IgD-negative memory B cell (primary cell): Measurements from ENCODE around the gene ATP6V0B. TPM values are rescaled to one million over a fixed set of nuclear protein-coding genes. Genes with fewer than 3 reads are reported as not detected.
A peak's percentile ranks its signal among the peaks of the same experiment; 100 is the strongest.

Source experiments
- H3K27ac Mint-ChIP-seq, 3 donors: one replicate each; pipeline ENCODE4 v1.8.0; 2020 to 2022; ENCODE audit warnings: mild to moderate bottlenecking in 3 of 3, mixed read lengths in 3 of 3, moderate library complexity in 1 of 3
- H3K27me3 Mint-ChIP-seq: one replicate; pipeline ENCODE4 v1.8.0; 2021; ENCODE audit warnings: mixed read lengths
- H3K36me3 Mint-ChIP-seq: one replicate; pipeline ENCODE4 v1.8.0; 2020; ENCODE audit warnings: mild to moderate bottlenecking, mixed read lengths
- H3K4me1 Mint-ChIP-seq, 3 donors: one replicate each; pipeline ENCODE4 v1.8.0; 2020 to 2022; ENCODE audit warnings: mixed read lengths in 3 of 3, mild to moderate bottlenecking in 1 of 3
- H3K4me3 Mint-ChIP-seq, 4 donors: one replicate each; pipeline ENCODE4 v1.8.0; 2020 to 2022; ENCODE audit warnings: mild to moderate bottlenecking in 4 of 4, mixed read lengths in 4 of 4, moderate library complexity in 3 of 4
- H3K9me3 Mint-ChIP-seq, 3 donors: one replicate each; pipeline ENCODE4 v1.8.0; 2020 to 2021; ENCODE audit warnings: mixed read lengths in 3 of 3, mild to moderate bottlenecking in 1 of 3
- polyA plus RNA-seq: library from polyadenylated mRNA; unstranded; fragments of 300-500 nt; fragmentation: Illumina TruSeq; gene quantifications from one replicate; pipeline ENCODE4 v1.2.3, GENCODE V29; 2021

ATP6V0B gene
- polyA plus RNA-seq, 1 donor from 2014 or later = 261 TPM

DNA sequence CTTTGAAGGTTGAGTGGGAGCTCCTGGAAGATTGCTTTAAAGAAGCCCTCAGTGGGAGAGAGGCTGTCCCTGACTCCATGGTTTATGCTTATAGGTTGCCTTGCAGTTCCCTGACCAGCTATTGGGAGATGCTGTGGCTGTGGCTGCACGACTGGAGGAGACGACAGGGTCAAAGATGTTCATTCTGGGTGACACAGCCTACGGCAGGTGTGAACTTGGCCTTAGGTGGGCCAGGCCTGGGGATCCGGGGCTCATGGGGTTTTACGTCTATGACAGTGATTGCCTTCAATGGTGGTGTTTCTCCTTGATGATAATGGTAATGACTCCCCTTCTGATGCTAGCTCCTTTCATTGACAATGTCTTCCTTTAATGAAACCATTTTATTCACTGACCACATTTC, 4.3 kb upstream of the ATP6V0B start:
- Mint-ChIP-seq H3K27me3 (no peaks in the 10 kb centered on the region), H3K36me3 (peaks cover 2% of the 10 kb centered on the region), H3K27ac (peak overlapping the region in 2 of 3 donors; percentile 40 to 63), H3K4me1 (peaks cover 15 to 16% (median 16%) of the 10 kb centered on the region in 3 donors), H3K9me3 (peaks cover 0 to 2% (median 0%) of the 10 kb centered on the region in 3 donors), H3K4me3 (peak overlapping the region; percentile 93 to 99 (median 96))

DNA sequence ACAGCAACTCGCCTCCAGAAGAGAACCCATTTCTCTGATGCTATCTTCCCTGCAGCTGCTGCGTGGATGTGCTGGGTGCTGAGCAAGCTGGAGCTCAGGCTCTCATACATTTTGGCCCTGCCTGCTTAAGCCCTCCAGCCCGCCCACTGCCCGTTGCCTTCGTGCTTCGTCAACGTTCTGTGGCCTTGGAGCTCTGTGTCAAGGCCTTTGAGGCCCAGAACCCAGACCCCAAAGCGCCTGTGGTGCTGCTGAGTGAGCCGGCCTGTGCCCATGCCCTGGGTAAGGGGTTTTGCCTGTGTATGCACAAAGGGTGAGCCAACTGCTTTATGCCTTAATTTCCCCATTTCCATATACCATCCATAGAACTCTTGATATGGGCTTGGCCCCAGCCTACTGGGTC, 3.8 kb upstream of the ATP6V0B start:
- Mint-ChIP-seq H3K27ac (peak overlapping the region in 1 of 3 donors; percentile 40), H3K36me3 (peaks cover 2% of the 10 kb centered on the region), H3K4me1 (peaks cover 15 to 18% (median 18%) of the 10 kb centered on the region in 3 donors), H3K4me3 (peak overlapping the region; percentile 55 to 98 (median 94)), H3K27me3 (no peaks in the 10 kb centered on the region), H3K9me3 (peaks cover 0 to 2% (median 0%) of the 10 kb centered on the region in 3 donors)

DNA sequence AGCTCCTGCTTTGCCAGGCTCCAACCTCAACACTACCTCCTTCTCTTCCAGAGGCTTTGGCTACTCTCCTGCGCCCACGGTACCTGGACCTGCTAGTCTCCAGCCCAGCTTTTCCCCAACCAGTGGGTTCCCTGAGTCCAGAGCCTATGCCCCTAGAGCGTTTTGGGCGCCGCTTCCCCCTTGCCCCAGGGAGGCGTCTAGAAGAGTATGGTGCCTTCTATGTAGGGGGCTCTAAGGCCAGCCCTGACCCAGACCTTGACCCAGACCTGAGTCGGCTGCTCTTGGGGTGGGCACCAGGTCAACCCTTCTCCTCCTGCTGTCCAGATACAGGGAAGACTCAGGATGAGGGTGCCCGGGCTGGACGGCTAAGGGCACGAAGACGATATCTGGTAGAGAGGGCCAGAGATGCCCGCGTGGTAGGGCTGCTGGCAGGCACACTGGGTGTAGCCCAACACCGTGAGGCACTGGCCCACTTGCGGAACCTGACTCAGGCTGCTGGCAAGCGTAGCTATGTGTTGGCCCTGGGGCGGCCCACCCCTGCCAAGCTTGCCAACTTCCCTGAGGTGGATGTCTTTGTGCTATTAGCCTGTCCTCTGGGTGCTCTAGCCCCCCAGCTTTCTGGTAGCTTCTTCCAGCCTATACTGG, 3.3 kb upstream of the ATP6V0B start:
- peaks cover 0 to 2% (median 0%) of the 10 kb centered on the region in 3 donors for H3K9me3 Mint-ChIP-seq
- H3K4me1 Mint-ChIP-seq = peaks cover 15 to 22% (median 20%) of the 10 kb centered on the region in 3 donors
- no peak overlapping the region for H3K27ac Mint-ChIP-seq
- H3K27me3 Mint-ChIP-seq = no peaks in the 10 kb centered on the region
- peak overlapping the region in 3 of 4 donors; percentile 55 to 95 (median 93) for H3K4me3 Mint-ChIP-seq
- H3K36me3 Mint-ChIP-seq = peaks cover 2% of the 10 kb centered on the region

DNA sequence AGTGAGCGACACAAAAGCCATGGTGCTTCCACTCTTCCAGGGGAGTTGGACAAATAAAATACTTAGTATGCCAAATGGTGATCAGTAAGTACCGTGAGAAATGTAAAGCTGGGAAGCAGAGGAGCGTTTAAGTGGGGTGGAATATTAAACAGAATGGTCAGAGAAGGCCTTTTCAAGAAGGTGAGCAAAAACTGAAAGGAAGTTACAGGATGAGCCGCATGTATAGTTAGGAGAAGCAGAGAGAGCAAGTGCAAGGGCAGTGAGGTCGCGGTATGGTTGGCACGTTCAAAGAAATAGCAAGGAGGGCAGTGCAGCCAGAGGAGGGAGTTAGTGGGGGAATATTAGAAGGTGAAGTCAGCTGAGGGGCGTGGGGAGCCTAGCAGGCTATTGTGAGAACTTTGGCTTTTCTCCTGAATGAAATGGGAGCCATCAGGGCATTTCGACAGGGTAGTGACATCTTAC, 748 bp upstream of the ATP6V0B start:
- peaks cover 29 to 43% (median 34%) of the 10 kb centered on the region in 3 donors for H3K4me1 Mint-ChIP-seq
- peak overlapping the region; percentile 95 to 98 (median 95) for H3K27ac Mint-ChIP-seq
- H3K4me3 Mint-ChIP-seq = peak overlapping the region; percentile 85 to 97 (median 96)
- H3K27me3 Mint-ChIP-seq = no peaks in the 10 kb centered on the region
- H3K9me3 Mint-ChIP-seq = no peaks in the 10 kb centered on the region
- peaks cover 5% of the 10 kb centered on the region for H3K36me3 Mint-ChIP-seq

DNA sequence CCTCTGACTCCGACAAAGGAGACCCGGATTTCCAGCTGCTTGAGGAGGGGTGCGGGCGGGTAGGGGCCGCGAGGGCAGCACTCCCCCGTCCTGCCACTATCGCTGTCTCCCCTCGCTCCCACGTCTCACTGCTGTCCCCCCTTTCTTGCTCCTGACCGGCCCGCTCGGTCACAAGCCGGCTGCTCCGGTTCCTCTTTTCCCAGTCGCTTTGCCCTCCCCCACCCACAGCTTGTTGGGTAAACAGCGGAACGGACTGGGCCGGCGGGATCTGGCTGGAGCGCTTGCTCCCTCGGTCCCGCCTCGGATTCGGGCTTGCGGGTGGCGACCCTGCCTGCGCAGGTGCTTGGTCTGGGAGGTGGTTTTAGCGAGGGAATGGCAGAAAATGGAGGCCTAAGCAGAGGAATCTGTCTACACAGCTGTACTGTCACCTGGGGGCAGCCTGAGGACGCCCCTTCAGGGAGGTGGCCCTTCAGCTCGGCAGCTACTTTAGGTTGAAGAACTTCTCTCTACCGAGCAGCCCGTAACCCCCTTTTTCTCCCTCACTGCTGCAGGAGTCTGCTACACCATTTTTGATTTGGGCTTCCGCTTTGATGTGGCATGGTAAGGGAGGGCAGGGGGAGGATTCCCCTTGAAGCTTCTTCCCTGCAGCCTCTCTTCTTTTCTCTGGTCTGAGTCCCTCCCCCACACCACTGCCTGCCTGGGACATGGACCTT, 645 bp downstream of the ATP6V0B start:
- H3K27ac Mint-ChIP-seq = peak overlapping the region; percentile 94 to 95 (median 95)
- peaks cover 7% of the 10 kb centered on the region for H3K36me3 Mint-ChIP-seq
- no peaks in the 10 kb centered on the region for H3K9me3 Mint-ChIP-seq
- H3K4me3 Mint-ChIP-seq = peak overlapping the region; percentile 85 to 97 (median 96)
- peaks cover 3% of the 10 kb centered on the region for H3K27me3 Mint-ChIP-seq
- peaks cover 25 to 44% (median 28%) of the 10 kb centered on the region in 3 donors for H3K4me1 Mint-ChIP-seq

DNA sequence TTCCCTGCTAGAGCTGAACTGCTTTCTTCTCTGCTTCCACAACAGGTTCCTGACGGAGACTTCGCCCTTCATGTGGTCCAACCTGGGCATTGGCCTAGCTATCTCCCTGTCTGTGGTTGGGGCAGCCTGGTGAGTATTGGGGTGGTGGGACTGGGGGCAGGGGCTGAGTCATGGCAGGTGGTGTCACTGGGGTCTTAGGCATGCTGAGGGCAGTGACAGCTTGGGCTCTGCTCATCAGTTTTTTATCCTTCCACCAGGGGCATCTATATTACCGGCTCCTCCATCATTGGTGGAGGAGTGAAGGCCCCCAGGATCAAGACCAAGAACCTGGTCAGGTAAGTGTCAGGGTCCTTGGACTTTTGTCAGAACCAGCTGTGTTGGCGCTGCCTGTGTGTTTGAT, 1.3 kb downstream of the ATP6V0B start:
- Mint-ChIP-seq H3K4me1 (peaks cover 24 to 46% (median 25%) of the 10 kb centered on the region in 3 donors), H3K36me3 (peaks cover 7% of the 10 kb centered on the region), H3K27me3 (peaks cover 3% of the 10 kb centered on the region), H3K4me3 (peak overlapping the region; percentile 85 to 97 (median 96)), H3K27ac (peak overlapping the region in 2 of 3 donors; percentile 94 to 95), H3K9me3 (no peaks in the 10 kb centered on the region)

DNA sequence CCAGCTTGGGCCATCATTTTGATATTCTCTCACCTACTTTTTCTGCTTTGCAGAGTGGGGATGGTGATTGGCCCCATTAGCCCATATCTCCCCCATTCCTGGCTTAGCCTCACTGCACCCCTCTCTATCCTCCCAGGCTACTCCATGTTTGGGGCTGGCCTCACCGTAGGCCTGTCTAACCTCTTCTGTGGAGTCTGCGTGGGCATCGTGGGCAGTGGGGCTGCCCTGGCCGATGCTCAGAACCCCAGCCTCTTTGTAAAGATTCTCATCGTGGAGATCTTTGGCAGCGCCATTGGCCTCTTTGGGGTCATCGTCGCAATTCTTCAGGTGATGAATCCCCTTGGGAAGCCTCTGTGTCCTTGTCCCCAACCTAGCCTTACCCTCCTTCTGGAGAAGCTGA, 2.1 kb downstream of the ATP6V0B start:
- H3K4me1 Mint-ChIP-seq = peaks cover 22 to 46% (median 25%) of the 10 kb centered on the region in 3 donors

DNA sequence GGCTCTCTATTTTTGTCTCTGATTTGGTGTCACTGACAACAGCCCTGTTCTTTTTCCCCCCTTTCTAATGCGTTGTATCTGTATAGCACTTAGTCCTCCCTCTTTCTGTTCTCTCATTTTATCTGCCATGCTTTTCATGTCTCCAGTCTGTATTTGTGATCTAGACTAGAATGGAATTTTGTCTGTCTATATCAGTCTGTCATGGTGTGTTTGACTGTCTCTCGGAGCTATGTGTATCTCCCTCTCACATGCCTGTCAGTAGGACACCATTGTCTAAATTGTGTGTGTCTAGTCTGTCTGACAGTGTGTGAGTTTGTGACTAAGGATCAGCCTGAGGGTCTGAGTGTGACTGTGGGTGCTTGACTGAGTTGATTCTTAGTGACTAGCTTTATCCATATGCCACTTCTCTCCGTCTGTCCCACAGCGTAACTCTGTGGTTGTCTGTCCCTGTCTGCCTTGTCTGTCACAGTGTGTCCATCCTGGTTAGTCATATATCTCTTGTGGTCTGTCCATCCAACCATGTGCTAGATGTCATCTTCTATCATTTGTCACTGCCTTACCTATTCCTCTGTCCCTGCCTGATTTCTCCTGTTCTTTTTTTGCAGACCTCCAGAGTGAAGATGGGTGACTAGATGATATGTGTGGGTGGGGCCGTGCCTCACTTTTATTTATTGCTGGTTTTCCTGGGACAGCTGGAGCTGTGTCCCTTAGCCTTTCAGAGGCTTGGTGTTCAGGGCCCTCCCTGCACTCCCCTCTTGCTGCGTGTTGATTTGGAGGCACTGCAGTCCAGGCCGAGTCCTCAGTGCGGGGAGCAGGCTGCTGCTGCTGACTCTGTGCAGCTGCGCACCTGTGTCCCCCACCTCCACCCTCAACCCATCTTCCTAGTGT, 2.9 kb downstream of the ATP6V0B start:
- Mint-ChIP-seq H3K4me1 (peaks cover 22 to 46% (median 25%) of the 10 kb centered on the region in 3 donors), H3K9me3 (no peaks in the 10 kb centered on the region), H3K36me3 (peaks cover 7% of the 10 kb centered on the region), H3K27me3 (peaks cover 3% of the 10 kb centered on the region), H3K4me3 (peak overlapping the region; percentile 15 to 95 (median 56)), H3K27ac (peak overlapping the region in 1 of 3 donors; percentile 95)

More for the DNA sequence above, 2.1 kb downstream of the ATP6V0B start:
- Mint-ChIP-seq H3K36me3 (peaks cover 7% of the 10 kb centered on the region), H3K4me3 (peak overlapping the region; percentile 47 to 95 (median 60)), H3K9me3 (no peaks in the 10 kb centered on the region), H3K27ac (peak overlapping the region; percentile 69 to 95 (median 94)), H3K27me3 (peaks cover 3% of the 10 kb centered on the region)

DNA sequence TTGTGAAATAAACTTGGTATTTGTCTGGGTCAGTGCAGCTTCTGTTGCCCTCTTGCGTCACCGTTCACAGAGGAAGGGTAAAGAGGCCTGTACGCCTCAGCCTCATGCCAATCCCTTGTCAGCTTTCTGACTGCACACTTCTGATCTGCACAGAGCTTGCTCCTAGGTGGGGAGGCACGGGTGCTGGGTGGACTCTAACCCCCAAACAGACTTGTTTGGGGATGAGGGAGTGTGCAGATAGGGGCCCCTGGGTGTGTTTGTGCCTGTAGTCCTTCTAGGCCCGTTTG, 3.4 kb downstream of the ATP6V0B start:
- Mint-ChIP-seq H3K4me3 (peak overlapping the region; percentile 15 to 95 (median 87)), H3K4me1 (peaks cover 22 to 46% (median 25%) of the 10 kb centered on the region in 3 donors), H3K9me3 (no peaks in the 10 kb centered on the region), H3K27me3 (peaks cover 3% of the 10 kb centered on the region), H3K36me3 (peaks cover 9% of the 10 kb centered on the region), H3K27ac (peak overlapping the region in 2 of 3 donors; percentile 31 to 95)

DNA sequence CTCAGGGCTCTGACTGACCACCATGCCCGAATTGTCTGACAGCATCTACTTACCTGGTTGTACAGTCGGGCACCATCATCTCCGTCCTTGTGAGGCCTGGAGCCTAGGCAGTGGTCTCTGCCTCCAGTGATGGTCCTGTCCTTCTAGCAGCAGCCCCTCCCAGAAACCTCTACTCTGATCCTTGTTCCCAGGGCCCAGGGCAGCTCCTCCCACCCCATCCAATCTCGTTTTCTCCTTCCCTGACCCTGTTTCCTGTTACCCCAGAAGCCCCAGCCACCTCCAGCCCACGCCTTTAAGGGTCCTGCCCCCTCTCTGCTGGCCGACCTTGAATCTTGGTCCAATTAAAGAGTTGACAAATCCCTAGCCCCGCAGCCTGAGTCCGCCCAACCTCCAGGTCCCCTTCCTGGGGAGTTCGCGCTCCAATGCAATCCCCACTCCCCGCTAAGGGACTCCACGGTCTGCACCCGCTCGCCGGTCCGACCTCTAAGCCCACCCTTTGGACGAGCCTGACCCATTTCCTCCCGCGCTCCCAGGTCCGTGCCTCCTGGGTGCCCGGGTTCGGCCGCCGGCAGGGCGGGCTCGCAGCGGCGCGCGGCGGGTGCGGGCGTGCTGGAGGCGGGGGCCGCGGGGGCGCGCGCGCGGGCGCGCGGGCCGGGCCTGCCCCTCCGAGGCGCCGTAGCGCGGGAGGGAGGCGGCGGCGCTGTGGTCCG, 3.9 kb downstream of the ATP6V0B start, which contains the start of gene B4GALT2:
TSS of gene B4GALT2 (plus strand) at position 660 of the 710 bp plus-strand sequence. CDS start 1,951 bp downstream, outside the sequence.
- H3K9me3 Mint-ChIP-seq = no peaks in the 10 kb centered on the region
- H3K27ac Mint-ChIP-seq = peak within 1 kb of the TSS; percentile 31 to 95 (median 36)
- H3K27me3 Mint-ChIP-seq = peaks cover 3% of the 10 kb centered on the region
- peaks cover 20 to 43% (median 24%) of the 10 kb centered on the region in 3 donors for H3K4me1 Mint-ChIP-seq
- H3K4me3 Mint-ChIP-seq = peak within 1 kb of the TSS; percentile 89 to 97 (median 94)
- H3K36me3 Mint-ChIP-seq = peaks cover 9% of the 10 kb centered on the region

DNA sequence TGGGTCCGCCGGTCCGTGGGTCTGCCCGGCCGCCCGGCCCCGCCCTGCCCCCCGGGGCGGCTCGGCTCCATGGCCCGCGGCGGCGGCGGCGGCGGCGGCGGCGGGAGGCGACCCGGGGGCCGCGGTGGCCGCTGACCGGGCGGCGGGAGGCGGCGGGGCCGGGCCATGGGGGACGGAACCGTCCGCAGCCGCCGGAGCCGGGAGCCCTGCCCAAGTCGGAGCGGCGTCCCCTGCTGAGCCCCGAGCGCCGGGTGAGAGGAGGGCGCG, 4.4 kb downstream of the ATP6V0B start:
- no peaks in the 10 kb centered on the region for H3K9me3 Mint-ChIP-seq
- peaks cover 3% of the 10 kb centered on the region for H3K27me3 Mint-ChIP-seq
- H3K36me3 Mint-ChIP-seq = peaks cover 9% of the 10 kb centered on the region
- no peak overlapping the region for H3K27ac Mint-ChIP-seq
- H3K4me1 Mint-ChIP-seq = peaks cover 17 to 38% (median 24%) of the 10 kb centered on the region in 3 donors
- H3K4me3 Mint-ChIP-seq = no peak overlapping the region

DNA sequence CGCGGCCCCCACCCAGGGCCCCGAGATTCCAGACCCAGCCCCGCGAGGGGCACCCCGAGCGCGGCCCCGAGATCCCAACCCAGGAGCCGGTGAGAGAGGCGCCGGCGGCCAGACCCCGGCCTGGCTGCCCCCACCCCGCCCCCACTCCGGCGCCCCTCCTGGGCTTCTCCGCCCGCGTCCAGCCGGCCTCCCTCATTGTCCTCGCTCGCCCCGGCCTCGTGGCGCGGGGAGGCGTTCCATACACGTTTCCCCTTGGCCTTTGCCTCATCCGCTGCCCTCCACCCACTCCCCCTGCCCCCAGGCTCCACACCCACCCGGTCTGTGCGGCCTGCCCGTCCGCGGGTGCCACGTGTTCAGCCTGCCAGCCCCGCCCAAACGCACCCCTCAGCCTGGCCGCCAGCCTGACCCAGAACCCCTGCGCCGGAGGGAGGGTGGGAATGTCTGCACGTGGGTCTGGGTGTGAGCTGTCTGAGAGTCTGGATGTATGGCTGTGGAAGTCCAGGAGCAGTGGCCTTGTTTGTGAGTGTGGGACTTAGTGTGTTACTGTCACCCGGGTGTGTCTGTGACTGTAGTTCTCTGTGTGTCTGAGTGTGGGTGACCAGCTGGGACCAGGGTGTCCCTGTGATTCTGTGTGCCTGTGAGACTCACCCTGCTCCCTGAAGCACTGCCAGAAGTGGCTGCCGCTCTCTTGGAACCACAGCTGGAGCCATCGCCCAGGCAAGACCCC, 4.9 kb downstream of the ATP6V0B start:
- Mint-ChIP-seq H3K4me3 (peak overlapping the region; percentile 34 to 97 (median 88)), H3K27ac (peak overlapping the region in 2 of 3 donors; percentile 36 to 49), H3K9me3 (no peaks in the 10 kb centered on the region), H3K4me1 (peaks cover 14 to 37% (median 24%) of the 10 kb centered on the region in 3 donors), H3K36me3 (peaks cover 9% of the 10 kb centered on the region), H3K27me3 (peaks cover 3% of the 10 kb centered on the region)

DNA sequence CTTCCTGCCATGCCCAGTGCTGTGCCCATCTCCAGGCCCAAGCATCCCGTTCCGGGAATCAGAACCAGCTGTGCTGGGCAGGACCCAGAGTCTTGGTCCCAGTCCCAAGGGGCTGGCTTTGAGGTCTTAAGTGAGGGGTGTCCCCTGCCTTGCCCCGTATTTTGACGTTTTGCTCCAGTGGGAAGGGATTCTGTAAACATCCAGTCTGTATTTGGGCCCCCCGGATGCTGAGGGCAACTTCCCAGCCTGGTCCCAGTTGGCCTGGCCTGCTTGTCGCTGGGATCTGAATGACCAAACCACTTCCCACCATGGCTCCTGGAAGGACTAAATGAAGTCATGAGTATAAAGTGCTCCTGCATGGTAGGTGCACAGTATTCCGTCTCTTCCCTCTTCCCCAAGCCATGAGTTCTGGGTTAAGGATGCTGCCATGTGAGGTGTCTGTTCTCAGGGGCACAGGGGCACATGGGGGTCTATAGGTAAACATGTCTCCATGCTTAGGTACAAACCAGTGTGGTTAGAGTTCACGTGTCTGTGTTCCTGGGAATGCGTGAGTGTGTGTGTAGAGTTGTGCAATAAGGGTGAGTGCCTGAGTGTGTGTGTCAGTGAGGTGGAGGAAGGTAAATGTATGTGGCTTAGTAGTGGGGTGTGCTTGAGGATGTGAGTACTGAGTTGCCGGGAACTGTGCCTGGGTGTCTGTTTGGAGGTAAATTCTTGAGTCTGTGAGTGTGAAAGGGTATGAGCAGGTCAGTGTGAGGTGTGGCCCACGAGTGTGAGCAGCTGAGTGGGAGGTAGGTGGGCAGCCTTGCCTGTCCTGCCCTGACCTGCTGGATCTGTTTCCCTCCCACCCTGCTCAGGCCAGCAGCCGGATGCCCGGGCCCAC, 5.7 kb downstream of the ATP6V0B start:
- Mint-ChIP-seq H3K9me3 (no peaks in the 10 kb centered on the region), H3K27ac (peak overlapping the region in 2 of 3 donors; percentile 36 to 49), H3K36me3 (peaks cover 9% of the 10 kb centered on the region), H3K4me3 (peak overlapping the region; percentile 34 to 97 (median 88)), H3K4me1 (peaks cover 14 to 37% (median 24%) of the 10 kb centered on the region in 3 donors), H3K27me3 (peaks cover 3% of the 10 kb centered on the region)
